ENCODE data around the gene DCAF6.
A peak's percentile ranks its signal among the peaks of the same experiment; 100 is the strongest.

The DCAF6 gene

GRCh38 chr1:167999877-168000276 is 63.4 kb downstream of the DCAF6 start:
- Mint-ChIP-seq H3K27ac (no peak overlapping the region), H3K27me3 (ENCODE audit: low read depth, poor library complexity) (peaks cover 2% of the 10 kb centered on the region)
- TF ChIP-seq CTCF (IDR thresholded peaks at IDR 0.05), result no peak

DNA sequence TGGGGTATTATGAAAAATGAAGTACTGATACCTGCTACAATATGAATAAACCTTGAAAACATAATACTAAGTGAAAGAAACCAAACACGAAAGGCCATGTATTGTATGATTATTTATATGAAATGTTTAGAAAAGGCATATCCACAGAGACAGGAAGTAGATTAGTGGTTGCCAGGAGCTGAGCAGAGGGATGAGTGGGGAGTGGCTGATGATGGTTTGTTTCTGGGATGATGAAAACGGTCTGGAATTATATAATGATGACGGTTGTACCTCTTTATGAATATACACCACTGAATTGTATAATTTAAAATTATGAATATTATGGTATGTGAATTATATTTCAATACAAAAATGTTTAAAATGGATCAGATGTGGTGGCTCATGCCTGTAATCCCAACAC is 64.2 kb downstream of the DCAF6 start:
- H3K27ac Mint-ChIP-seq, result no peak overlapping the region
- TF ChIP-seq CTCF (IDR thresholded peaks at IDR 0.05), result no peak
- no peak for DNase-seq
- H3K27me3 Mint-ChIP-seq (ENCODE audit: low read depth, poor library complexity), result peaks cover 2% of the 10 kb centered on the region
- H3K4me3 Mint-ChIP-seq, result no peak overlapping the region
- H3K9me3 Mint-ChIP-seq, result no peaks in the 10 kb centered on the region
- no peaks in the 10 kb centered on the region for H3K4me1 Mint-ChIP-seq
- H3K36me3 Mint-ChIP-seq (ENCODE audit: low read depth), result peaks cover 47% of the 10 kb centered on the region

More at GRCh38 chr1:167999877-168000276, 63.4 kb downstream of the DCAF6 start:
- H3K4me3 Mint-ChIP-seq, result no peak overlapping the region
- no peak for DNase-seq
- peaks cover 50% of the 10 kb centered on the region for H3K36me3 Mint-ChIP-seq (ENCODE audit: low read depth)
- no peaks in the 10 kb centered on the region for H3K9me3 Mint-ChIP-seq
- H3K4me1 Mint-ChIP-seq, result no peaks in the 10 kb centered on the region

DNA sequence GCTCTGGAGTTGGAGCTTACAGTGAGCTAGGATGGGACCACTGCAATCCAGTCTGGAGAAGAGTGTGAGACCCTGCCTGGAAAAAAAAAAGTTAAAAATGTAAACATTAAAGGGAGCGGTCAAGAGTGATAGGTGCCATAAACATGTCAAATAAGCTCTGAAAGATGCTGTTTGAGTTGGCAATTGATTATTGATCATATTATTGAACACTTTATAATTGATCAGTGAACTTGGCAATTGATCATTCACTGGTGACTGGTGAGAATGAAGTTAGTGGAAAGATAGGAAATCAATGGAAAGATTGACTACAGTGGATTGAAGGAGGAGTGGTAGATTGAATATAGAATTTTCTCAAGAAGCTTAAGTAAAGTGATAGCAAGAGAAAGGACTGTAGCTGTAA is 64.7 kb downstream of the DCAF6 start:
- Mint-ChIP-seq H3K27me3 (ENCODE audit: low read depth, poor library complexity) (no peaks in the 10 kb centered on the region), H3K36me3 (ENCODE audit: low read depth) (peaks cover 45% of the 10 kb centered on the region), H3K9me3 (no peaks in the 10 kb centered on the region), H3K27ac (no peak overlapping the region), H3K4me3 (no peak overlapping the region), H3K4me1 (no peaks in the 10 kb centered on the region)
- no peak for DNase-seq
- no peak for TF ChIP-seq CTCF (IDR thresholded peaks at IDR 0.05)

DNA sequence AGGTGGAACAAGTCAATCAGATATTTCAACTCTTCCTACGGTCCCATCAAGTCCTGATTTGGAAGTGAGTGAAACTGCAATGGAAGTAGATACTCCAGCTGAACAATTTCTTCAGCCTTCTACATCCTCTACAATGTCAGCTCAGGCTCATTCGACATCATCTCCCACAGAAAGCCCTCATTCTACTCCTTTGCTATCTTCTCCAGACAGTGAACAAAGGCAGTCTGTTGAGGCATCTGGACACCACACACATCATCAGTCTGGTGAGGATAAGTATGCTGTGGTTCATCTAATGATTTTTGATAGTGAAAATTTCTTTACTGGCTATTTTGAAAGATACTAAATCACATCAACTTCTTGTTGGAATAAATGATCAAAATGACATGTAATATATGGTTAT is 68.0 kb downstream of the DCAF6 start:
- peak overlapping the region; percentile 31 for H3K27ac Mint-ChIP-seq
- no peak overlapping the region for H3K4me3 Mint-ChIP-seq
- DNase-seq, result no peak
- no peak for TF ChIP-seq CTCF (IDR thresholded peaks at IDR 0.05)
- no peaks in the 10 kb centered on the region for H3K4me1 Mint-ChIP-seq
- peaks cover 45% of the 10 kb centered on the region for H3K36me3 Mint-ChIP-seq (ENCODE audit: low read depth)
- H3K27me3 Mint-ChIP-seq (ENCODE audit: low read depth, poor library complexity), result peaks cover 4% of the 10 kb centered on the region
- no peaks in the 10 kb centered on the region for H3K9me3 Mint-ChIP-seq

DNA sequence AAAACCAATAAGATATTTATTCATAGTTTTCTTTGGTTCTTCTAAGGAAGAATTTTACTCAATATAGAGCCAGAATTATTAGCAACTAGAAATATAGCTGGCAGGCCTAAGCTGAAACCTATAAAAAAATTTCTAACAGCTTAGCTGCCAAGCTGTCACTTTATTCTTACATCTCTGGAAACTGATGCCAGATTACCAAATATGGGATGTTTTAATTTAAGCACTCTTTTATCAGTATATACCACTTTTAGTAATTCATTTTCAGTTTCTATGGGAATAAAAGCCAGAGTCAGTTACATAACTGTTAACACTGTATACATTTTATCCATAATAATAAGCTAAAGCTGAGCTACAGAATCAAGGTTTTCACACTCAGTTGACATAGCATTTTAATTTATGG is 69.0 kb downstream of the DCAF6 start:
- Mint-ChIP-seq H3K27ac (no peak overlapping the region), H3K27me3 (ENCODE audit: low read depth, poor library complexity) (peaks cover 4% of the 10 kb centered on the region), H3K4me3 (no peak overlapping the region), H3K4me1 (no peaks in the 10 kb centered on the region), H3K36me3 (ENCODE audit: low read depth) (peaks cover 45% of the 10 kb centered on the region), H3K9me3 (no peaks in the 10 kb centered on the region)
- no peak for TF ChIP-seq CTCF (IDR thresholded peaks at IDR 0.05)
- no peak for DNase-seq

DNA sequence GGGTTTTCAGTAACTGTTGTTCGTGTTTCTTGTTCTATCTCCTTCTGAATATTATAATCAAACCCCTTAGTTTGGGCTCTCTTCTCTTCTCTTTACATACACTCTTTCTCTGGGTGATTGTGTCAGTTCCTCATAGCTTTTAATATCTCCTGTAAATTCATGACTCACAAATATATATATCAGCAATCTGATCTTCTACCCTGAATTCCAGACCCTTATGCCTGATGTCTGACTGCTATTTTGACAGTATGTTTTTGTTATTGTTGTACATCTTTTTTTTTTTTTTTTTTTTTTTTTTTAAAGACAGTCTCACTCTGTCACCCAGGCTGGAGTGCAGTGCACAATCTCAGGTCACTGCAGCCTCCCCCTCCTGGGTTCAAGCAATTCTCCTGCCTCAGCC is 71.2 kb downstream of the DCAF6 start:
- no peak for DNase-seq
- Mint-ChIP-seq H3K27ac (peak overlapping the region; percentile 0), H3K4me3 (no peak overlapping the region), H3K4me1 (no peaks in the 10 kb centered on the region), H3K36me3 (ENCODE audit: low read depth) (peaks cover 38% of the 10 kb centered on the region), H3K9me3 (no peaks in the 10 kb centered on the region), H3K27me3 (ENCODE audit: low read depth, poor library complexity) (peaks cover 4% of the 10 kb centered on the region)
- TF ChIP-seq CTCF (IDR thresholded peaks at IDR 0.05), result no peak
